HepG2 (cell line): Measurements from ENCODE around the gene DLX4. TPM values are rescaled to one million over a fixed set of nuclear protein-coding genes. Genes with fewer than 3 reads are reported as not detected.

ENCODE experiments used
- ATAC-seq: fragments of 200-7000 bp; cut with Tn5 transposase; 3 replicates; pipeline ENCODE4 v1.9.1; 2020; ENCODE audit warnings: mild to moderate bottlenecking, moderate library complexity
- BruUV-seq: library from RNA; stranded (reverse); fragments of 400-500 nt; replicated peaks from 2 replicates; lab custom pipeline; 2021; lab: Mats Ljungman, UMichigan
- CTCF ChIA-PET: fragments of 300-600 bp; formaldehyde crosslinking; extraction: SDS; loops from one replicate; lab custom pipeline; 2021; ENCODE audit warnings: low total read pairs, inconsistent platforms, low intra/inter-chr PET ratio; lab: Yijun Ruan, JAX
- POLR2A ChIA-PET: fragments of 350-600 bp; sonication (Branson Sonifier 250); formaldehyde crosslinking; loops from one replicate; lab custom pipeline; 2020; ENCODE audit warnings: antibody characterized with exemption, inconsistent platforms; lab: Yijun Ruan, JAX
- DNase-seq: peaks from one replicate; pipeline ENCODE4 v3.0.0-alpha.2; 2015; ENCODE audit warnings: low spot score
- FAIRE-seq: peaks from 3 replicates; lab custom pipeline; 2011; peaks lifted over from hg19 to GRCh38; lab: Jason Lieb, UNC
- H2AFZ ChIP-seq: one replicate; pipeline ENCODE4 v1.6.1; 2011; ENCODE audit warnings: low read length, inconsistent platforms
- H3K27ac ChIP-seq: fragments of 300-600 bp; 3 replicates; pipeline ENCODE4 v1.8.0; 2011; ENCODE audit warnings: mixed run types, mild to moderate bottlenecking, mixed read lengths, low read length, inconsistent platforms; ENCODE audit not compliant: insufficient read depth; ENCODE audit errors: extremely low read length
- H3K27me3 ChIP-seq, 2 experiments: fragments of 200-600 bp in 1 of 2; 2 replicates in 1 of 2; 3 replicates in 1 of 2; pipeline versions ENCODE4 v1.6.0 to v1.8.0; 2011; ENCODE audit warnings: low read length in 2 of 2, mild to moderate bottlenecking in 2 of 2, moderate library complexity in 2 of 2, inconsistent platforms in 1 of 2; ENCODE audit not compliant: insufficient read depth in 2 of 2, control insufficient read depth in 1 of 2
- H3K36me3 ChIP-seq, 2 experiments: fragments of 200-600 bp in 1 of 2; replicated peaks in 1 of 2; 2 replicates in 1 of 2; 3 replicates in 1 of 2; pipeline versions ENCODE4 v1.5.1 to v1.8.0; 2011; ENCODE audit warnings: low read length in 2 of 2, inconsistent platforms in 1 of 2; ENCODE audit not compliant: insufficient read depth in 2 of 2, control insufficient read depth in 1 of 2
- H3K4me1 ChIP-seq: 2 replicates; pipeline ENCODE4 v1.5.1; 2012; ENCODE audit warnings: low read length, inconsistent platforms; ENCODE audit not compliant: insufficient read depth
- H3K4me2 ChIP-seq: 2 replicates; pipeline ENCODE4 v1.6.0; 2011; ENCODE audit warnings: low read depth, low read length, inconsistent platforms
- H3K4me3 ChIP-seq, 3 experiments: fragments of 200-600 bp in 1 of 3; sonication (generic), shearing (Covaris generic) in 1 of 3; replicated peaks in 1 of 3; 2 replicates each; pipeline ENCODE4 v1.5.1; 2011 to 2016; ENCODE audit warnings: low read length in 3 of 3, inconsistent platforms in 2 of 3, low read depth in 2 of 3, mild to moderate bottlenecking in 2 of 3, control low read depth in 1 of 3, mixed read lengths in 1 of 3; ENCODE audit not compliant: insufficient read depth in 1 of 3
- H3K79me2 ChIP-seq: one replicate; pipeline ENCODE4 v1.6.1; 2011; ENCODE audit warnings: low read length, inconsistent platforms; ENCODE audit not compliant: insufficient read depth
- H3K9ac ChIP-seq: 2 replicates; pipeline ENCODE4 v1.6.0; 2011; ENCODE audit warnings: mild to moderate bottlenecking, low read depth, low read length, inconsistent platforms; ENCODE audit not compliant: insufficient read depth
- H3K9me3 ChIP-seq: 2 replicates; pipeline ENCODE4 v1.5.1; 2012; ENCODE audit warnings: mild to moderate bottlenecking, low read length
- H4K20me1 ChIP-seq: 2 replicates; pipeline ENCODE4 v1.6.0; 2011; ENCODE audit warnings: inconsistent platforms, mild to moderate bottlenecking, low read length, moderate library complexity; ENCODE audit not compliant: insufficient read depth
- ARNT ChIP-seq: fragments of 450-650 bp; IDR thresholded peaks from 2 replicates; pipeline ENCODE4 v1.6.1; 2017
- DMAP1 ChIP-seq: IDR thresholded peaks from 2 replicates; pipeline ENCODE4 v1.6.1; 2016
- GATAD2A ChIP-seq: IDR thresholded peaks from 2 replicates; pipeline ENCODE4 v1.6.1; 2016
- HDAC1 ChIP-seq: sonication (generic); formaldehyde crosslinking; IDR thresholded peaks from 2 replicates; pipeline ENCODE4 v1.5.1; 2020; ENCODE audit warnings: mild to moderate bottlenecking, missing genetic modification reagents
- HES4 ChIP-seq: sonication (generic); formaldehyde crosslinking; IDR thresholded peaks from 2 replicates; pipeline ENCODE4 v1.9.0; 2021; ENCODE audit warnings: mild to moderate bottlenecking, missing genetic modification reagents, borderline replicate concordance
- KDM2A ChIP-seq: sonication (generic); formaldehyde crosslinking; IDR thresholded peaks from 2 replicates; pipeline ENCODE4 v1.4.0; 2020; ENCODE audit warnings: low read depth, missing genetic modification reagents, borderline replicate concordance
- NFATC3 ChIP-seq: sonication (generic); formaldehyde crosslinking; IDR thresholded peaks from 2 replicates; pipeline ENCODE4 v1.5.1; 2020; ENCODE audit warnings: mild to moderate bottlenecking, missing genetic modification reagents
- REXO4 ChIP-seq: sonication (generic); formaldehyde crosslinking; IDR thresholded peaks from 2 replicates; pipeline ENCODE4 v1.8.0; 2022; ENCODE audit warnings: missing genetic modification reagents, mild to moderate bottlenecking, borderline replicate concordance
- SOX6 ChIP-seq, 2 experiments: fragments of 450-650 bp in 1 of 2; sonication (generic) in 1 of 2; formaldehyde crosslinking in 1 of 2; IDR thresholded peaks; 2 replicates each; pipeline versions ENCODE4 v1.4.0 to v1.6.1; 2017 to 2020; ENCODE audit warnings: antibody characterized with exemption in 1 of 2, mild to moderate bottlenecking in 1 of 2, missing genetic modification reagents in 1 of 2
- ZBTB3 ChIP-seq: sonication (generic); formaldehyde crosslinking; IDR thresholded peaks from 2 replicates; pipeline ENCODE4 v1.4.0; 2020; ENCODE audit warnings: low read depth, mild to moderate bottlenecking, moderate library complexity, missing genetic modification reagents, borderline replicate concordance
- ZFP36L1 ChIP-seq: sonication (generic); formaldehyde crosslinking; IDR thresholded peaks from 2 replicates; pipeline ENCODE4 v1.8.0; 2022; ENCODE audit warnings: mild to moderate bottlenecking, missing genetic modification reagents, moderate library complexity
- ZNF282 ChIP-seq: fragments of 450-650 bp; IDR thresholded peaks from 2 replicates; pipeline ENCODE4 v1.6.1; 2018; ENCODE audit not compliant: partially characterized antibody
- ZNF629 ChIP-seq: sonication (generic); formaldehyde crosslinking; conservative IDR thresholded peaks from 2 replicates; pipeline ENCODE4 v1.5.0; 2020; ENCODE audit warnings: missing genetic modification reagents
- ZNF781 ChIP-seq: sonication (generic); formaldehyde crosslinking; IDR thresholded peaks from 2 replicates; pipeline ENCODE4 v1.5.1; 2020; ENCODE audit warnings: borderline replicate concordance, mild to moderate bottlenecking, missing genetic modification reagents; ENCODE audit errors: not compliant biosample characterization
- WGBS: methylation state at CpG from one replicate; pipeline ENCODE4 v1.1.6; 2017; ENCODE audit warnings: low lambda C conversion rate; 5-methylcytosine and 5-hydroxymethylcytosine counted together
- in situ Hi-C: cut with HindIII; loops from 2 replicates; pipeline ENCODE4 v1.10.0; 2017; ENCODE audit warnings: low pct_unique_long_range_greater_than_20kb; ENCODE audit not compliant: extremely low pct_ligation_motif_present
- intact Hi-C: fragments of 100-400 bp; cut with micrococcal nuclease; formaldehyde crosslinking; loops from one replicate; pipeline ENCODE4 v1.10.0; 2022; ENCODE audit not compliant: unreplicated experiment
- polyA plus RNA-seq, 8 experiments: library from polyadenylated mRNA; depleted of rRNA in 3 of 8; stranded (reverse) in 7 of 8; unstranded in 1 of 8; fragments of >200 nt; fragmentation: Illumina TruSeq in 4 of 8; extraction: Trizol in 4 of 8; gene quantifications; 2 replicates each; pipeline versions ENCODE4 v1.2.1 to v1.2.3, GENCODE V29; 2011 to 2016; ENCODE audit warnings: low read depth in 4 of 8, missing spikeins in 1 of 8, mixed read lengths in 1 of 8; ENCODE audit not compliant: insufficient read depth in 1 of 8
- total RNA-seq, 5 experiments: library from RNA; depleted of rRNA; stranded (reverse); fragments of >200 nt; fragmentation: Illumina TruSeq; extraction: Trizol; gene quantifications; 2 replicates each; pipeline ENCODE4 v1.2.3, GENCODE V29; 2016; ENCODE audit warnings: low read depth in 1 of 5
- TF ChIP-seq, protein P1 (sequence below): sonication (generic); formaldehyde crosslinking; IDR thresholded peaks from 2 replicates; pipeline ENCODE4 v1.4.0; 2020; ENCODE audit warnings: mild to moderate bottlenecking, missing genetic modification reagents
- TF ChIP-seq, protein P2 (sequence below): sonication (generic); formaldehyde crosslinking; IDR thresholded peaks from 2 replicates; pipeline ENCODE4 v1.4.0; 2020; ENCODE audit warnings: missing genetic modification reagents, borderline replicate concordance
- TF ChIP-seq, protein P3 (sequence below): IDR thresholded peaks from 2 replicates; pipeline ENCODE4 v1.6.1; 2018; ENCODE audit warnings: missing genetic modification reagents
- TF ChIP-seq, protein P4 (sequence below): sonication (generic); formaldehyde crosslinking; IDR thresholded peaks from 2 replicates; pipeline ENCODE4 v1.4.0; 2020; ENCODE audit warnings: missing genetic modification reagents, borderline replicate concordance

DLX4 gene
- total and polyA plus RNA-seq, 2 of the 13 experiments (the other 11 are each of a cell fraction or from before 2014, with no cell fraction given), result 0.55 to 2.3 TPM

DNA sequence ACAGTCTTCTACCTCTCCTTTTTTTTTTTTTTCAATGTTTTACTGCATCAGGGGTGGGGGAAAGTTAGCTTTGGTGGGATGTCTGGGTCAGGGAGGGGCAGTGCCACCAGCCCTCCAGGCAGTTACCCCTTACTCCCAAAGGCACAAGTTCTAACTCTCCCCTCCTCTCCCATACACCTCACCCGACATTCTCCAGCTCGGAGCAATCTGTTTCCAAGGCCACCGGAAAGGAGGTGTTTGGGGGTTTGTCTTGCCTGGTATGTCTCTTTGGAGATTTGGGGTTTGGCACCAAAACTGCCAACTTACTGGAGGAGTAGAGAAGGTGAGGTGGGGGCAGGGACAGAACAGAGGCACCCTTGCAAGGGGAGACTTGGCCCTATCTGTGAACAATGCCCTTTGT lies 21.3 kb downstream of the DLX4 start:
- CTCF ChIA-PET, result no interaction called here
- FAIRE-seq (no peak), ATAC-seq (no peak), DNase-seq (no peak)
- 11% methylated on average over 3 of the region's 3 CpGs for WGBS
- Histone ChIP-seq H3K36me3 (no peaks in the 10 kb centered on the region), H3K79me2 (no peaks in the 10 kb centered on the region), H3K4me2 (no peak overlapping the region), H4K20me1 (no peaks in the 10 kb centered on the region), H3K4me3 (no peak overlapping the region), H3K27me3 (peaks cover 36 to 83% of the 10 kb centered on the region in 2 experiments), H2AFZ (no peak overlapping the region), H3K9me3 (no peaks in the 10 kb centered on the region), H3K4me1 (peaks cover 27% of the 10 kb centered on the region), H3K27ac (no peak overlapping the region), H3K9ac (no peak overlapping the region)
- BruUV-seq, result no TSS peak
- intact Hi-C loops, result no loop called here
- POLR2A ChIA-PET, result no interaction called here
- in situ Hi-C loops, result loop anchor here (5.0 kb wide), 1 partner anchor 38 kb away; no protein-coding TSS in a partner anchor
- TF ChIP-seq, protein P1, sequence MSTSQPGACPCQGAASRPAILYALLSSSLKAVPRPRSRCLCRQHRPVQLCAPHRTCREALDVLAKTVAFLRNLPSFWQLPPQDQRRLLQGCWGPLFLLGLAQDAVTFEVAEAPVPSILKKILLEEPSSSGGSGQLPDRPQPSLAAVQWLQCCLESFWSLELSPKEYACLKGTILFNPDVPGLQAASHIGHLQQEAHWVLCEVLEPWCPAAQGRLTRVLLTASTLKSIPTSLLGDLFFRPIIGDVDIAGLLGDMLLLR (CRISPR knock-in tag), result no peak
- TF ChIP-seq ZNF282 (no peak), HDAC1 (CRISPR knock-in tag) (no peak), KDM2A (no peak), DMAP1 (CRISPR knock-in tag) (no peak), ZBTB3 (CRISPR knock-in tag) (no peak), REXO4 (CRISPR knock-in tag) (no peak), ZNF781 (no peak), ZNF629 (CRISPR knock-in tag) (no peak), ARNT (no peak), NFATC3 (CRISPR knock-in tag) (no peak), ZFP36L1 (CRISPR knock-in tag) (no peak), GATAD2A (CRISPR knock-in tag) (no peak), SOX6 (IDR thresholded peaks at IDR 0.05) (no peak), SOX6 (CRISPR knock-in tag; IDR thresholded peaks at IDR 0.05) (no peak), HES4 (no peak)
- TF ChIP-seq, protein P2, sequence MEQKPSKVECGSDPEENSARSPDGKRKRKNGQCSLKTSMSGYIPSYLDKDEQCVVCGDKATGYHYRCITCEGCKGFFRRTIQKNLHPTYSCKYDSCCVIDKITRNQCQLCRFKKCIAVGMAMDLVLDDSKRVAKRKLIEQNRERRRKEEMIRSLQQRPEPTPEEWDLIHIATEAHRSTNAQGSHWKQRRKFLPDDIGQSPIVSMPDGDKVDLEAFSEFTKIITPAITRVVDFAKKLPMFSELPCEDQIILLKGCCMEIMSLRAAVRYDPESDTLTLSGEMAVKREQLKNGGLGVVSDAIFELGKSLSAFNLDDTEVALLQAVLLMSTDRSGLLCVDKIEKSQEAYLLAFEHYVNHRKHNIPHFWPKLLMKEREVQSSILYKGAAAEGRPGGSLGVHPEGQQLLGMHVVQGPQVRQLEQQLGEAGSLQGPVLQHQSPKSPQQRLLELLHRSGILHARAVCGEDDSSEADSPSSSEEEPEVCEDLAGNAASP, result no peak
- TF ChIP-seq, protein P3, sequence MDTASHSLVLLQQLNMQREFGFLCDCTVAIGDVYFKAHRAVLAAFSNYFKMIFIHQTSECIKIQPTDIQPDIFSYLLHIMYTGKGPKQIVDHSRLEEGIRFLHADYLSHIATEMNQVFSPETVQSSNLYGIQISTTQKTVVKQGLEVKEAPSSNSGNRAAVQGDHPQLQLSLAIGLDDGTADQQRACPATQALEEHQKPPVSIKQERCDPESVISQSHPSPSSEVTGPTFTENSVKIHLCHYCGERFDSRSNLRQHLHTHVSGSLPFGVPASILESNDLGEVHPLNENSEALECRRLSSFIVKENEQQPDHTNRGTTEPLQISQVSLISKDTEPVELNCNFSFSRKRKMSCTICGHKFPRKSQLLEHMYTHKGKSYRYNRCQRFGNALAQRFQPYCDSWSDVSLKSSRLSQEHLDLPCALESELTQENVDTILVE (CRISPR knock-in tag), result no peak
- TF ChIP-seq, protein P4, sequence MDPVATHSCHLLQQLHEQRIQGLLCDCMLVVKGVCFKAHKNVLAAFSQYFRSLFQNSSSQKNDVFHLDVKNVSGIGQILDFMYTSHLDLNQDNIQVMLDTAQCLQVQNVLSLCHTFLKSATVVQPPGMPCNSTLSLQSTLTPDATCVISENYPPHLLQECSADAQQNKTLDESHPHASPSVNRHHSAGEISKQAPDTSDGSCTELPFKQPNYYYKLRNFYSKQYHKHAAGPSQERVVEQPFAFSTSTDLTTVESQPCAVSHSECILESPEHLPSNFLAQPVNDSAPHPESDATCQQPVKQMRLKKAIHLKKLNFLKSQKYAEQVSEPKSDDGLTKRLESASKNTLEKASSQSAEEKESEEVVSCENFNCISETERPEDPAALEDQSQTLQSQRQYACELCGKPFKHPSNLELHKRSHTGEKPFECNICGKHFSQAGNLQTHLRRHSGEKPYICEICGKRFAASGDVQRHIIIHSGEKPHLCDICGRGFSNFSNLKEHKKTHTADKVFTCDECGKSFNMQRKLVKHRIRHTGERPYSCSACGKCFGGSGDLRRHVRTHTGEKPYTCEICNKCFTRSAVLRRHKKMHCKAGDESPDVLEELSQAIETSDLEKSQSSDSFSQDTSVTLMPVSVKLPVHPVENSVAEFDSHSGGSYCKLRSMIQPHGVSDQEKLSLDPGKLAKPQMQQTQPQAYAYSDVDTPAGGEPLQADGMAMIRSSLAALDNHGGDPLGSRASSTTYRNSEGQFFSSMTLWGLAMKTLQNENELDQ, result no peak
